SH-SY5Y (cell line): ENCODE measurements around the gene ASB1.

Source experiments
- GATA2 ChIP-seq: IDR thresholded peaks from 2 replicates; pipeline ENCODE4 v1.6.1; 2011; ENCODE audit warnings: mild to moderate bottlenecking, low read depth, low read length
- GATA3 ChIP-seq: IDR thresholded peaks from 2 replicates; pipeline ENCODE4 v1.6.1; 2011; ENCODE audit warnings: low read depth, mild to moderate bottlenecking, low read length, moderate library complexity

GRCh38 chr2:238439917-238440316 is 13.2 kb downstream of the ASB1 start:
- TF ChIP-seq GATA2 (no peak), GATA3 (no peak)
